Trophoblast cell (in vitro differentiated cells and primary cell): Measurements from ENCODE around the gene ANXA7.

Experiments used
- DNase-seq, 2 donors: peaks; one replicate each; pipeline ENCODE4 v3.0.0-alpha.2; 2016
- H2AFZ ChIP-seq: 2 replicates; pipeline ENCODE4 v1.6.1; 2013; ENCODE audit warnings: low read length, moderate library complexity, mild to moderate bottlenecking; ENCODE audit not compliant: insufficient read depth, poor library complexity
- H2AK5ac ChIP-seq: 2 replicates; pipeline ENCODE4 v1.6.1; 2013; ENCODE audit warnings: mild to moderate bottlenecking, low read length
- H2BK120ac ChIP-seq: 2 replicates; pipeline ENCODE4 v1.6.1; 2013; ENCODE audit warnings: low read length, mild to moderate bottlenecking, moderate library complexity; ENCODE audit not compliant: insufficient read depth, poor library complexity
- H2BK12ac ChIP-seq: 2 replicates; pipeline ENCODE4 v1.6.1; 2013; ENCODE audit warnings: mild to moderate bottlenecking, low read length, moderate library complexity
- H2BK5ac ChIP-seq: 2 replicates; pipeline ENCODE4 v1.6.1; 2013; ENCODE audit warnings: low read length, low read depth, moderate library complexity, mild to moderate bottlenecking; ENCODE audit not compliant: poor library complexity
- H3K14ac ChIP-seq: 2 replicates; pipeline ENCODE4 v1.6.1; 2013; ENCODE audit warnings: mild to moderate bottlenecking, low read length
- H3K18ac ChIP-seq: 2 replicates; pipeline ENCODE4 v1.6.1; 2013; ENCODE audit warnings: mild to moderate bottlenecking, low read length
- H3K23ac ChIP-seq: 2 replicates; pipeline ENCODE4 v1.6.1; 2013; ENCODE audit warnings: low read length
- H3K27ac ChIP-seq: 2 replicates; pipeline ENCODE4 v1.5.1; 2013; ENCODE audit warnings: low read depth, mild to moderate bottlenecking, inconsistent platforms, low read length, moderate library complexity
- H3K27me3 ChIP-seq: 2 replicates; pipeline ENCODE4 v1.6.1; 2013; ENCODE audit warnings: inconsistent platforms, mild to moderate bottlenecking, low read length, moderate library complexity; ENCODE audit not compliant: insufficient read depth
- H3K36me3 ChIP-seq, 2 experiments: 1 replicate in 1 of 2; 2 replicates in 1 of 2; pipeline ENCODE4 v1.6.1; 2013; ENCODE audit warnings: low read length in 2 of 2, mild to moderate bottlenecking in 2 of 2, moderate library complexity in 1 of 2; ENCODE audit not compliant: insufficient read depth in 2 of 2, control insufficient read depth in 1 of 2
- H3K4ac ChIP-seq: 2 replicates; pipeline ENCODE4 v1.6.1; 2013; ENCODE audit warnings: low read depth, mild to moderate bottlenecking, low read length, moderate library complexity
- H3K4me1 ChIP-seq, 2 experiments: 1 replicate in 1 of 2; 2 replicates in 1 of 2; pipeline ENCODE4 v1.6.1; 2013; ENCODE audit warnings: low read length in 2 of 2, mild to moderate bottlenecking in 2 of 2, moderate library complexity in 1 of 2; ENCODE audit not compliant: insufficient read depth in 2 of 2, control insufficient read depth in 1 of 2
- H3K4me2 ChIP-seq: 2 replicates; pipeline ENCODE4 v1.6.1; 2013; ENCODE audit warnings: inconsistent platforms, mild to moderate bottlenecking, low read length, moderate library complexity
- H3K4me3 ChIP-seq: 2 replicates; pipeline ENCODE4 v1.5.1; 2013; ENCODE audit warnings: mild to moderate bottlenecking, low read depth, low read length, inconsistent platforms
- H3K79me1 ChIP-seq: one replicate; pipeline ENCODE4 v1.6.1; 2013; ENCODE audit warnings: low read length
- H3K79me2 ChIP-seq: 2 replicates; pipeline ENCODE4 v1.6.1; 2013; ENCODE audit warnings: low read length, mild to moderate bottlenecking; ENCODE audit not compliant: control insufficient read depth, insufficient read depth, poor library complexity
- H3K9ac ChIP-seq: 2 replicates; pipeline ENCODE4 v1.6.1; 2013; ENCODE audit warnings: mild to moderate bottlenecking, low read length
- H3K9me3 ChIP-seq: 2 replicates; pipeline ENCODE4 v1.6.1; 2013; ENCODE audit warnings: low read depth, mild to moderate bottlenecking, control low read depth, inconsistent platforms, low read length; ENCODE audit not compliant: insufficient read depth
- H4K12ac ChIP-seq: 2 replicates; pipeline ENCODE4 v1.6.1; 2013; ENCODE audit warnings: low read depth, mild to moderate bottlenecking, low read length, moderate library complexity
- H4K8ac ChIP-seq: 2 replicates; pipeline ENCODE4 v1.6.1; 2013; ENCODE audit warnings: low read depth, mild to moderate bottlenecking, low read length, moderate library complexity
- H4K91ac ChIP-seq: one replicate; pipeline ENCODE4 v1.6.1; 2013; ENCODE audit warnings: low read depth, mild to moderate bottlenecking, low read length, moderate library complexity
- WGBS: extraction: QIAGEN DNeasy Blood & Tissue Kit; methylation state at CpG from one replicate; pipeline ENCODE4 v1.1.7; 2013; ENCODE audit warnings: missing lambda C conversion rate; ENCODE audit not compliant: insufficient read length, insufficient coverage; ENCODE audit errors: extremely low coverage; 5-methylcytosine and 5-hydroxymethylcytosine counted together

The ANXA7 gene

DNA sequence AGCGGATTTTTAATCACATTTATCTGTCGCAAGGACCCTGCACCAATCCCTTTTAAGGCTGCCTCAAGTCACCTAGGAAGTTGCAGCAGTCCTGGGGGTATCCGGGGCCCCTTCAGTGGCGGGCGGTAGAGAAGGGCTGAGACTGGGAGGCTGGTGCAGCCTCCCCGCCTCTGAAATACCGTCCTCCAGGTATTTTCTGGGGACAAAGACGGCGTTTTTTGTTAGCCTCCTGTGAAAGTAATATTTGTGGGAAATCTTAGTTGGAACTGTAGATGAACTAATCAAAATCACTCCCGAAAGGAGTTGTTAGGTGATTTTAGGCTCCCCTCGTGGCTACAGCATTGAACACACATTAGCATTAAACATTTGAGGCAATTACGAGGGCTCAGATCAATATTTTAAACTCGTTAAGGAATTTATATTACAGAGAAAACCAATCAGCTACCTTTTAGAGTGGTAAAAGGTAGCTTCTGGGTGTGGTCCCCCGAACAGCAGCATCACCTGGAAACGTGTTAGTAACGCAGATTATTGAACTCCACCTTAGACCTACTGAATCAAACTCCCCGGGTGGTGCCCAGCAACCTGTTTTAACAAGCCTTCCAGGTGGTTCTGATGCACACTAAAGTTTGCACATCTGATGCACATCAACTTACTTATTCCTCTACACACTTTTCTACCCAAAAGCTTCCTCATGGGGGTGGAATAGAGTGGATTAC lies 530 bp upstream of the ANXA7 start:
- peak overlapping the region; percentile 99 for H3K4me3 ChIP-seq
- WGBS: no CpG with 5 or more reads among the region's 17 CpGs
- H3K36me3 ChIP-seq: no peaks in the 10 kb centered on the region
- H3K79me2 ChIP-seq: peaks cover 10% of the 10 kb centered on the region
- no peak overlapping the region for H3K14ac ChIP-seq
- peak overlapping the region; percentile 63 for H4K12ac ChIP-seq
- H2BK5ac ChIP-seq: no peak overlapping the region
- no peak overlapping the region for H2BK12ac ChIP-seq
- peak overlapping the region; percentile 68 for H3K4me2 ChIP-seq
- no peak overlapping the region for H3K27ac ChIP-seq
- no peaks in the 10 kb centered on the region for H3K27me3 ChIP-seq
- peak overlapping the region; percentile 48 for H4K8ac ChIP-seq
- H3K23ac ChIP-seq: no peak overlapping the region
- no peak overlapping the region for H3K18ac ChIP-seq
- H3K4ac ChIP-seq: no peak overlapping the region
- H2AK5ac ChIP-seq: no peak overlapping the region
- H3K9me3 ChIP-seq: no peaks in the 10 kb centered on the region
- H3K4me1 ChIP-seq: peaks cover 3 to 5% of the 10 kb centered on the region in 2 experiments
- H3K79me1 ChIP-seq: peaks cover 10% of the 10 kb centered on the region
- peak overlapping the region; percentile 60 for H4K91ac ChIP-seq
- no peak overlapping the region for H2BK120ac ChIP-seq
- H2AFZ ChIP-seq: peak overlapping the region; percentile 87
- DNase-seq: peak; percentile 12 to 26
- H3K9ac ChIP-seq: peak overlapping the region; percentile 97

GRCh38 chr10:73413108-73413527 lies 740 bp downstream of the ANXA7 start:
- H3K79me2 ChIP-seq: peaks cover 10% of the 10 kb centered on the region
- peaks cover 3 to 5% of the 10 kb centered on the region in 2 experiments for H3K4me1 ChIP-seq
- H3K9ac ChIP-seq: peak overlapping the region; percentile 95
- H2BK12ac ChIP-seq: no peak overlapping the region
- peak overlapping the region; percentile 98 for H2AFZ ChIP-seq
- peak in 1 of 2 donors; percentile 73 for DNase-seq
- H3K9me3 ChIP-seq: no peaks in the 10 kb centered on the region
- H4K91ac ChIP-seq: peak overlapping the region; percentile 91
- H3K27ac ChIP-seq: peak overlapping the region; percentile 89
- H3K23ac ChIP-seq: no peak overlapping the region
- peak overlapping the region; percentile 88 for H4K12ac ChIP-seq
- H3K36me3 ChIP-seq: no peaks in the 10 kb centered on the region
- peak overlapping the region; percentile 99 for H3K4me3 ChIP-seq
- H3K79me1 ChIP-seq: peaks cover 10% of the 10 kb centered on the region
- peak overlapping the region; percentile 39 for H2AK5ac ChIP-seq
- H3K18ac ChIP-seq: peak overlapping the region; percentile 29
- H3K14ac ChIP-seq: peak overlapping the region; percentile 96
- H3K4me2 ChIP-seq: peak overlapping the region; percentile 68
- WGBS: no CpG with 5 or more reads among the region's 9 CpGs
- H2BK5ac ChIP-seq: peak overlapping the region; percentile 93
- no peaks in the 10 kb centered on the region for H3K27me3 ChIP-seq
- H3K4ac ChIP-seq: peak overlapping the region; percentile 54
- H2BK120ac ChIP-seq: peak overlapping the region; percentile 97
- H4K8ac ChIP-seq: peak overlapping the region; percentile 99

- no peak overlapping the region for H2BK120ac ChIP-seq
- peaks cover 10% of the 10 kb centered on the region for H3K79me1 ChIP-seq
- H3K4me2 ChIP-seq: no peak overlapping the region
- no peaks in the 10 kb centered on the region for H3K27me3 ChIP-seq
- no peak overlapping the region for H3K23ac ChIP-seq
- H2AFZ ChIP-seq: no peak overlapping the region
- no peak overlapping the region for H3K18ac ChIP-seq
- no peak overlapping the region for H3K9ac ChIP-seq
- H2AK5ac ChIP-seq: no peak overlapping the region
- no peak overlapping the region for H3K27ac ChIP-seq
- WGBS: no CpG with 5 or more reads among the region's 1 CpG
- H3K4ac ChIP-seq: no peak overlapping the region
- no peaks in the 10 kb centered on the region for H3K36me3 ChIP-seq
- H3K4me3 ChIP-seq: no peak overlapping the region
- H3K14ac ChIP-seq: no peak overlapping the region
- no peak overlapping the region for H2BK5ac ChIP-seq
- H2BK12ac ChIP-seq: no peak overlapping the region
- no peak overlapping the region for H4K8ac ChIP-seq
- H4K91ac ChIP-seq: no peak overlapping the region
- peaks cover 10% of the 10 kb centered on the region for H3K79me2 ChIP-seq
- no peak overlapping the region for H4K12ac ChIP-seq
- H3K9me3 ChIP-seq: no peaks in the 10 kb centered on the region
- DNase-seq: no peak
- H3K4me1 ChIP-seq: peaks cover 3 to 5% of the 10 kb centered on the region in 2 experiments
Observed at GRCh38 chr10:73410897-73411296, 3.0 kb downstream of the ANXA7 start.

- no peak overlapping the region for H3K23ac ChIP-seq
- H3K27me3 ChIP-seq: no peaks in the 10 kb centered on the region
Observed at GRCh38 chr10:73408978-73409521, 4.8 kb downstream of the ANXA7 start.

More at GRCh38 chr10:73408978-73409521, 4.8 kb downstream of the ANXA7 start:
- Histone ChIP-seq H3K79me1 (peaks cover 8% of the 10 kb centered on the region), H3K9ac (no peak overlapping the region), H2BK12ac (no peak overlapping the region), H3K4me1 (peaks cover 3% of the 10 kb centered on the region in 2 experiments), H3K4me3 (no peak overlapping the region), H4K12ac (no peak overlapping the region), H4K8ac (no peak overlapping the region), H2BK120ac (no peak overlapping the region), H2AK5ac (no peak overlapping the region), H3K4me2 (no peak overlapping the region), H3K14ac (no peak overlapping the region), H2AFZ (no peak overlapping the region), H3K9me3 (no peaks in the 10 kb centered on the region), H4K91ac (no peak overlapping the region), H3K79me2 (peaks cover 10% of the 10 kb centered on the region), H3K36me3 (no peaks in the 10 kb centered on the region), H3K27ac (no peak overlapping the region), H3K18ac (no peak overlapping the region), H2BK5ac (no peak overlapping the region), H3K4ac (no peak overlapping the region)
- DNase-seq: no peak
- no CpG with 5 or more reads among the region's 4 CpGs for WGBS
